Endometrial microvascular endothelial cells (primary cell): ENCODE results near the gene TNIK. TPM values are rescaled to one million over a fixed set of nuclear protein-coding genes. Genes with fewer than 3 reads are reported as not detected.

Source experiments
- in situ Hi-C: cut with HindIII; loops from 2 replicates; pipeline ENCODE4 v1.10.0; 2017; ENCODE audit warnings: low sequenced_read_pairs, low pct_unique_long_range_greater_than_20kb; ENCODE audit errors: inconsistent ontology term
- total RNA-seq: library from RNA; depleted of rRNA; stranded (reverse); fragments of >200 nt; gene quantifications from one replicate; pipeline ENCODE4 v1.2.3, GENCODE V29; 2015; ENCODE audit errors: inconsistent ontology term

TNIK gene
- total RNA-seq, 1 donor from 2014 or later = 22.9 TPM

DNA sequence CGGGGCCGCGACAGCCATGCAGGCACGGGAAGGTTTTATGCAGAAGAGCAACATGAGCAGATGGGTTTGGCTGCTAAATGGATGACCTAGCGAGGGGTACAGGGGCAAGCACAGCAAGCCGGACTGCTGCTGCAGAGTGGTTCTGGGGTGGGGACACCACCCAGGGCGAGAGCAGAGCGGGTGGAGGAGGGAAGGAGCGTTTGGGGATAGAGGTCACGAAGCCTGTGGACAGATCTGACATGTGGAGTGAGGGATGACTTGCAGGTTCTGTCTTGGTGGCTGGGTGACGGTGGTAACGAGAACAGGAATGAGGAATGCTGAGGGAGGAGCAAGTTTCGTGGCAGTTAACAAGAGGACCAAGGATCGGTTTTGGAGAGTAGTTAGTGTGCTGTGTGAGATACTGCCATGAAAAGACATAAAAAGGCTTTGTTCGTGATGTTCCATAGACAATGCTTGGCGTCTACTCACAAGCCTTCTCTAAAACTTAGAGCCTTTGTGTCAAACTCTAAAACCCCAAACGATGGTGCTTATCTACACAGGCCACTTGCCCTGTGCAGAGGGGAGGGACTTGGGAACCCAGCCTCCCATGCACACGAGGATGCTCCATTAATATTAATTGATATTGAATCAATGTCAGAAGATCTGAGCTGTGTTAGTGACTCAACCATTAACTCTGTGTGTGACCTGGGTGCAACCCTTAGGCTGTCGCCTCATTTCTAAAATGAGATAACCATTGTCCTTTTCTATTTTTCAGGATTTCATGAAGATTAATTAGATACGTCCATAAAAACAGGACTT, 301.0 kb downstream of the TNIK start:
- in situ Hi-C loops = no loop called here

DNA sequence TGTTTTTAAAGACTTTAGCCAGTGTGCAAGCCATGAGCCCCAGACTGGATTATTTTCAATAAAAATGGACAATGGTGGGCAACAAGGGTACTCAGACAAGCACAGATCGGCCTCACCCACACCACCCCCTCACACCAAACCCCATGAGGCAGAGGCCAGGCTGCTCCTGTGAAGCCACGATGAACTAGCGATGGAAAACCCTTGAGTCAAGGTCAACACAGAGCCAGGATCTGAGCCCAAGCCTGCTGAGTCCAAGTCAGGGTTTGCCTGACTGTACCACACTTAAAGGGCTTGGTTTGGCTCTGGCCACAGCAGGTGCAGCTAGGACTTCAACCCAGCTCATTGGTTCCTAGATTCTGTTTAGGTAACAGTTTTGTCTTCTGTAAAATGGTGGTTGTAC, 302.2 kb downstream of the TNIK start:
- in situ Hi-C loops = no loop called here

DNA sequence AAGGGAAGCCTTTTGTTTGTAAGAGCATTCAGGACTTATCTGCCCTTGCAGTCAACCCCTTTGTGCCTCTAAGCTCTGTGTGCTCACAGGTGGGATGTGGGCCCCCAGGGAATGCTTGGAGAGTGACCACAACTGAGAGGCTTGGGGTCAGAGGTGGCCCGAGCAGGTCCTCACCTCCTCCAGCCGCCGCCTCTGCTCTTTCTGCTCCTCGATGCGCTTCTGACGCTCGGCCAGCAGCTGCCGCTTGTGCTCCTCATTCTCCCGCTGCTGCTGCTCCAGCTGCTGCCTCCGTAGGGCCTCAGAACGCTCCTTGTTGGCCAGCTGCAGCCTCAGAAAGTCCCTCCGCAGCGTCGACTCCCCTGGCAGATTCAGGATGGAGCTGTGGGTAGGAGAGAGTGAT, 302.9 kb downstream of the TNIK start:
- in situ Hi-C loops = no loop called here

DNA sequence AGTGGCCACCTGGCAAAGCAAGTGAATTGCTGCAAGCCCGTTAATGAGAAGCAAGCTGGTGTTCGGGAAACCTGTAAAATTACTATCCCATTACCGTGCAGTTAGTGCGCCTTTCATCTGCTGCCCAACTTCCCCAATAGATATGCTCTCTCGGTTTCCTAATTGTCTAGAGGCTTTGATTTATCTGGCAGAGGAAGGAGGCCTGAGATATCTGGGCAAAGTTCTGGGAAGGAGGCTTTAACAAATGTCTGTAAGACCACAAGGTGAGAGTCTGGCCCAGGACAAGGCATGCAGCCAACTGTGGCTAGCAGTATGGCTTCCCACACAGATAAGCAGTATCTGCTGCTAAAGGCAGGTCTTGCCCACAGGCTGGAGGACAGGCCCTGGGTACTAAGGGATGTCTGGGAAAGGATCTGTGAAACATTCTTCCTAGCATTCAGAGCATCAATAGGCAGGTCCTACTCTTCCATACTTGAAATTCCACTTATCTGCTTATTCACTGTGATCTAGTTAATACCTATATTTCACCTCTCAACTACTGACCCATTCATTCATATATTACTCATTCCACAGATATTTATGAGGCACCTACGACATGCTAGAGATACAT, 303.7 kb downstream of the TNIK start:
- in situ Hi-C loops = no loop called here

DNA sequence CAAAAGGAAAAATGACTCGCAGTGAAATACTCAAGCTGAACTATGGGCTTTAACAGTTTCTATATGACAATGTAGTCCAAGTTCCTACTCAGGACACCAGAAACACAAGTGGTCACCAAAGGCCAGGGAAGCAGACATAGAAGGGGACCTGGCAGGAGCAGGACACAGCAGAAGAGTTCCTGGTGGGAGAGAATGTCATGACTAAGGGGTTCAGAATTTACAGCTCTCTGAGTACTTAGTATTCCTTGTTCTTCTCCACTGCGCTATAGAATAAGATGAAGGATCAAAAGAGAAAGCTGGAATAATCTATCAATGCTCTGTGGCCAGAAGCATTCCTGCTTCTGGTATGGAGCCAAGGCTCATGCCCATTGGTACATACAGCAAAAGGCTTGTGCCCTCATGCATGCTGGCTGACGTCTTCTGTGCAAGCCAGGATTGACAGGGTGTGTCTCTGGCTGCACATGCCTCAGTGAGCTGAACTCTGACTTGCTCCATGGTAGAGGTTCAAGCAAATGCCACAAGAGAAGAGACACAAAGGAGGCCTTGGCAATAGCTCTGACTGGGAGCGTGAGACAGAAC, 305.0 kb downstream of the TNIK start:
- in situ Hi-C loops = no loop called here

DNA sequence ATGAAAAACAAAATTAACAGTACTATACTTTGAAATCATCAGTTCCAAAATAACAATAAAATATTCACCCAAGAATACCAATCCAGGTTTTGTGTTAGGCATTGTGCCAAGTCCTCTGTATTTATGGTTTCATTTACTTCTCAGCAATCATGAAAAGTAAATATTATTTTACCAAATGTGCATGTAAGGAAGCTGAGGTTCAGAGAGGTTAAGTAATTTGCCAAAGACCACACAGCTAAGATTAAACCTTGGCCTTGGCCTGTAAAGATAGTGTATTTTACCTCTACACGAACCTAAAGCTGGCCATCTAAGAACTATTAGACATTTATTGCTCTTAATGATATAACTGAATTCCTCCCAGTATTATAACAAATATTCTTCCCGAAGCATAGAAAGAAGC, 309.3 kb downstream of the TNIK start:
- in situ Hi-C loops = no loop called here

DNA sequence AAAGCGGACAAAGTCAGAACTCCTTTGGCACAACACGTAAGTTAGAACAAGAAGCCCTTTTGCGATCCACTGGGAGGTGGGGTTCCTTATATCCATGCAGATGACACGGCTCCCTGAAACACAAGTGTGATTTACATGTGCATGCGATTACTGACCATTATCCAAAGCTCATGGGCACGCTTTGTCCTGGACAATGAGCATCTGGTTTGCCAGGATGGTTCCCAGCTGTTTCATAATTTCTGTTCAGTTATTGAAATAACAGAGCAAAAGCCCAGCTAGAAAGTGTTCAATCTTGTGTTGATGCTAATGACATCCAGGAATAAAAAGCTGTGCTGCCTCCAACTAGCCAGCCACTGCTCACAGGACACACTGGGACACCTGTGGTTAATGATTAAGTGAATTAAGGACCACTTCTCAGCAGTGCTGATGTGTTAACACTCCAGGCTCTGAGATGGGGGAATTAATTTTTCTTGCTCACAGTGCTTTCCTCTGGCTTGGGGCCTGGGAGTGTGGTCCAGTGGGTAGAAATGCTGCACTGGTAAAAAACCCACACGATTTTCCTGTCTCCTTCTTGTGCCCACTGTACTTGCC, 310.6 kb downstream of the TNIK start:
- in situ Hi-C loops = no loop called here

DNA sequence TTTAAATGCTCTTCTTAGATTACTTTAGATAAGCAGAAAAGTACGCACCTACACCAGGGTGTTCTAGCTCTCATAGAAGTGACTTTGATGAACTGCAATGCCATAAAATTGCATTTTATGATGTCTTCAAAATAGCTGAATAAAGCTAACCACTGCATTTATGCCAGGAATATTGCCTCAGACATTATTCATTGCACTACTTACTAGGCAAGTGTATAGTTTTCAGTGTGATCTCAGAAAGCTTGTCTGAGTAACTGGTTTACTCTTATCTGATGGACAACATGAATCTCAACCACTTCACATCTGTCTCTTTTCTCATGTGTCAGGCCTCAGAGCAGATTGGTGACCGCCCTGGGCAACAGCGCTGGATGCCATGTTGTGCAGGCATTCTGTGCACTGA, 314.4 kb downstream of the TNIK start:
- in situ Hi-C loops = no loop called here

DNA sequence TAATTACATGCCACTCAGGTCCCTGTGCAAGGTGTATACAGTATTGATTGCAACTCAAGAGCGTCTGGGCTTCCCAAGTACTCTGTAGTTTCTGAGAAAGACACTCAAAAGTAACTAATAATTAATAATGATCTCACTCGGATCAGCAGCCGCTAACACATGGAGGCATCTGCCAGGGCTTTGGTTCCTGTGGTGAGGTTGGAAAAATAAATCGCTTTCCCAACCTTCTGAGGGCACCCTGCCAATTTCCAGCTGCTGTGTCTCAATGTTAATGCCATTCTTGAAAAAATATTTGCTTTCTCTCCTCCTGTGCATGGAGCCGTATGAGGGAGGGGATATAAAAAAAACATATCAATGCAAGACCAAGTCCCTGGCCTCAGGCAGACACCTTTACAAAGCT, 317.2 kb downstream of the TNIK start:
- in situ Hi-C loops = no loop called here

DNA sequence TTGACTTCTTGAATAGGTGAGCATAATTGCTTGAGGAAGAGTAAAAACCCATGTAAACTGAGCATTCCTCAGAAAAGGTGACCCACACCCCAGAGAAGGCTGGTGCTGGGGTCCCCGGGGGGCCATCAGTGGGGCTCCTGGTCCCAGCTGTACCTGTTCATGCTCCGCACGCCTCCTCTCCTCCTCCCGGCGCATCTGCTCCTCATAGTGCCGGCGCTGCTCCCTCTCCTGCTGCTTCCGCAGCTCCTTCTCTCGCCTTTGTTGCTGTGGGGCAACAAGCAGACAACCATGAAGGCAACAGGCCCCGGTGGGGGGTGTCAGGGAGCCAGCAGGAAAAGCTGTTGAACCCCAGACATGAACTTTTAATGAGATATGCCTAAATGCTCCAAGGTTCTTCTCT, 320.0 kb downstream of the TNIK start:
- in situ Hi-C loops = no loop called here

DNA sequence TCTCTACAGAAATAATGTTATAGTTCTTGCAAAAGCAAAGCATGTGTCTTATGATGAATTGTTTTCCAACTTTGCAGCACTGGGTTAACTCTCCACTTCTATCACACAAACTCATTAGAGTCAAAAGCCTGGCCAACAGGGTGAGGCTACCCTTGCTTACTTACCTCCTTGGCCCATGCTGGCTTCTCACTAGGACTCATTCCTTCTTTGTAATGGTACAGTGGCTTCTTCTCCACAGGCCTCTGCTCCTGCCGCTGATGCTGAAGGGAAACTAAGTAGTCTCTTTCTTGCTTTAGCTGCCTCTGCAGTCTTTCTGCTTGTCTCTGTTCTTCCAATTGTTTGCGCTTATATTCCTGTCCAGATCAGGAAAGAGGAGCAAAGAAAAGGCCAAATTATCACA, 322.2 kb downstream of the TNIK start:
- in situ Hi-C loops = no loop called here

DNA sequence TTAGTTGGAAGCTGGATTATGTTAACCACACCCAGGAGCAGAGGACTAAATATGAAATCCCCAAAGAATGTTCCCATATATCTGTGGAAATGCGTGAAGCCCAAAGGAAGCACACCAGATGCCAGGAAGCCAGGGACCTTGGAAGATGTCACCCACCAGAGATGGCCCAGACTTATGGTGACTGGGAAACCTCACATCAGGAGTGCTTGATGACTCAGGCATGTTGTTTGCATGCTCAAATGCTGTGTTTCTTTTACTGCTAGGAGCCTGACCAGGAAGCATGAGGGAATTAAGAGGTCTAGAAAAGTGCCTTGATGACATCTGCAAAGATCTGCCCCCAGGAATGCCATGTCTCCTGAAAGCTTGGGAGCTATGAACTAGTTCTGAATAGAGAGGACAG, 324.7 kb downstream of the TNIK start:
- in situ Hi-C loops = no loop called here

DNA sequence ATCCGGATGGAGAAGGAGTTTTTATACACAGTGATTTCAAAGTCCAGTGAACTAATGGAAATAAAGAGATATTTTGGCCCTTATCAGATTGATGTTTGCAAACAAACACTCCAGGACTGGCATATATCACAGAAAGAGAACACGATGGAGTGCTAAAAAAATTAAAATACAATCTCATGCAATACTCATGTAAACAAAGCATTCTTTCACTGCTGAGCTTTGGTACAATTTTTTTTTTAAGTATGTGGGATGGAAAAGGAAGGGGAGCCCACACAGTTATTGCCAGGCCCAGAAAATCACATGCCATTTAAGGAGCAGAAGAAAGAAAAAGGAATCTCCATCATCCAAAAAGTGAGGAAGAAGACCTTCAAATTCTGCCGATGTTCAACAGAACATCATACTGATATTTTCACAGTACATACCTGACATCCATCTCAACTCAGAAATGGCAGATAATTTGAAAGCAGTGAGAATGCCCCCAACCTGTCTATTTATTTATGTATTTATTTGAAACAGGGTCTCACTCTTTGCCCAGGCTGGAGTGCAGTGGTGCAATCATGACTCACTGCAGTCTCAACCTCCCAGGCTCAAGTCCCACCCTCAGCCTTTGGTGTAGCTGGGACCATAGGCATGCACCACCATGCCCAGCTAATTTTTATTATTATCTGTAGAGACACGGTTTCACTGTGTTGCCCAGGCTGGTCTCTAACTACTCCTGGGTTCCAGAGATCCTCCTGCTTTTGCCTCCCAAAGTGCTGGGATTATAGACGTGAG, 326.2 kb downstream of the TNIK start:
- in situ Hi-C loops = no loop called here

DNA sequence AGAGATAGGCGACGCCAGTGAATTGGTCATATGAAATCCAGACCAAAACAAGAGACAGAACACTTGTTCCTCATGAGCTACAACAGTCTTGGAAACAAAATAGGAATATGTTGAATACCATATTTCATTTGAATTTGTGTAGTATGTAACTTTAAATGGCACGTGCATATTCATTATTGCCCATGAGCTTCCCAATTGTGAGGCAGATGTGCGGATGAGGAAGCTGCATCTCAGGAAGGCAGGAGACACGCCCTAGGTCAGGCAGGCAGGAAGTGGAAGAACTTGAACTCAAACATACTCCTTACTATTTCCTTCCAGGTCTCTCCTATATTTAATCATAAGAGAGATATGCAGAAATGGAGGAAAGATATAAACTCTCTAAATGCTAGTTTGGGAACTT, 326.9 kb downstream of the TNIK start:
- in situ Hi-C loops = no loop called here

DNA sequence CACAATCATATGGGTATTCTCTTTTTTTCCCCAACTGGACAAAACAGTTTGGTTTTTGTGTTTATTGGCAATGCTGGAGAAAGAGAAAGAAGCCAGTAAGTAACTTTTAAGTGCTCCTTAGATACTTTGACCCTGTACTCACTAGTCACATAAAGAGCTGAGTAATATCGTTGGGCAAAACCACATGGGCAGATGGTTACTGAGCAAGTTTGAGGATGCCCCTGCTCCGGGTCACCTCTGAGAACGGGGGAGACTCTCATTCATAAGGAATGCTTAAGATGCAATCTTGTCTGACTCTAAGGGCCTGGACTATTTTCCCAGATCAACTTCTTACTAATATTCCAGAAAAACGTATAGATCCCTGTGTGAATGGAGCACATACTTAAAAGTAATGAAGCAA, 327.3 kb downstream of the TNIK start:
- in situ Hi-C loops = no loop called here

DNA sequence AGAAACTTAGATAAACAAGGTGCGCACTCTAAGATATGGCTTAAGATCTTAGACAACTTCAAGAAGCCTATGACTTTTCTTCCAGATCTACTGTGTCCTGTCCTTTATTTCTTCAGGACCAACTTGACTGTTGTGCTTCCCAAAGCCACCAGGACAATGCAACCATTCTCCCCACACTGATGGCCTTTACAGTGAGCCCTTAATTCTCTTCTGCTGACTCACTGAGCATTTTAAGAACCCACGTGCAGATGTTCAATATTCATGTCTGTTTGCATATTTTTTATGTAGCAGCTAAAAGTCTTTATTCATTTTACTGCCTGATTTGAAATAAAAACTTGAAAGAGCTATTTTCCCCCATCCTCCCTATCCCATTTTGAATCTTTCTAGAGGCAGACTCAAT, 330.4 kb downstream of the TNIK start:
- in situ Hi-C loops = no loop called here

DNA sequence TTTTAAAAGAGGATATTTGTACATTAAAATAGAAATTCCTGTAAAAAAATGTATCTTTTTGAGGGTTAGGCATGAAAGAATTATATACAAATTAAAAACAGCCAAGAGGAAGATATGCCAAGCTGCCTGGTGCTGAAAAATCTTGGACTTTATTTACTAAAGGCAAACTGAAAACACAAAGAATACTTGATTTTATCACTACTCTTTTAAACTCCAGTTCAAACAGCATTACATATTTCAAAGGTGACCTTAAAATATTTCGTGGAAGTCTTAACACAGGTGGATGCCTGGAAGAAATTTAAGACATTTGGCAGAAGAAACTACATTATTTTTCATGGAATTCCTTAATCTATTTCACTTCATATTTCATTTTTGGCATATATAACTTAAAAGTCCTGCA, 332.6 kb downstream of the TNIK start:
- in situ Hi-C loops = no loop called here

DNA sequence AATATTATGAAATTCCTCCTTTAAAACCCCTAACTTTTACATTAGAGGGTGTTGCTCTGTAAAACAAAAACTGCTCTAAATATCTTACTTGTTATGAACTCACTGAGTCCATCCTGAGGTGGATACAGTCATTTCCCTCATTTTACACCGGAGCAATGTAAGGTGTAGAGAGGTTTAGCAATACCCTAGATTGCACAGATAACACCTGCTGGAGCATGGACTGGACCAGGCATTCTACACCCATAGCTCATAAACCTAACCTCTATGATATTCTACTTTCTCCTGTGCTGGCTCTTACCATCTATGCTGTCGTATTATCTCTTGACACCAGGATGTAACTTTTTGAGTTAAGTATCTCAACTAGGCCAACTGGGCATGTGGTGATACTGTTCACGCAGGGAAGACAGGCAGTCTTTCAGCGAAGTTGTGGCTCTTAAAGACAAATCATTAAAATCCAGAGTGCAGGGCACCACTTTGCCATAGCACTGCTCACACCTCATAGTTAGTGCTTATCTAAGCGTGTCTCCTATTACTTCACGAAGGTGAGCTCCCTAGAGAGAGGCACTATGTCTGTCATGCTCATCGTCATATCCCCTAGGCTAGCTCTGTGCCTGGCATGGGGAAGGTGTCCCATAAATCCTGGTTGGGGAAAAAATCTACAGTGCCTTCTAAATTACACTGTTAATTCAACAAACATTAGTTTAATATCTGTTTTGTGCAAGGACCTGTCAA, 333.6 kb downstream of the TNIK start:
- in situ Hi-C loops = no loop called here

DNA sequence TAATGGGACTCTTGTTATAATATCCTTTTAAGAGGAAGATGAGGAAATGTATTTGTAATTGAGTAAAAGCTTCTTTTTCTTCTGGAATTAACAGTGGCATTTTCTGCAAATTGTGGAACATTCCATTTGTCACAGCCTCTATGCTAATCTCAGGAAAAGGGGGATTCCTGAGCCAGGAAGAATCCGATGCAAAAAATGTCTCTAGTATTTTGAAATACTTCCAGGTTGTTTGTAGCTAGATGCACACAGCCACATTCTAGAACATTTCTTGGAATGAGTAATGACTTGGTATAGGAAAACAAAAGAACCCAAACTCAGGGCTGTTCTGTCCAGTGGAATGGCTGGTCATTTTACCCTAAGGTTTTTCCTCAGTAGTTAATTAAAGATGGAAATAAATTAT, 335.2 kb downstream of the TNIK start:
- in situ Hi-C loops = no loop called here
